GM23338 (cell line): ENCODE results near the gene NDUFS4. TPM values are rescaled to one million over a fixed set of nuclear protein-coding genes. Genes with fewer than 3 reads are reported as not detected.

Experiments
- ATAC-seq: fragments of 200-7000 bp; cut with Tn5 transposase; 3 replicates; pipeline ENCODE4 v1.9.1; 2020
- DNase-seq: peaks from one replicate; pipeline ENCODE4 v3.0.0-alpha.2; 2015; ENCODE audit warnings: low spot score
- H2AFZ ChIP-seq: fragments of 200-600 bp; sonication (generic); 2 replicates; pipeline ENCODE4 v1.8.0; 2016; ENCODE audit warnings: antibody characterized with exemption, mild to moderate bottlenecking, moderate library complexity
- H3F3A ChIP-seq: fragments of 200-600 bp; sonication (generic); replicated peaks from 2 replicates; pipeline ENCODE4 v1.8.0; 2017; ENCODE audit warnings: antibody characterized with exemption, mixed run types, low read depth
- H3K27ac ChIP-seq: fragments of 200-600 bp; sonication (generic); 2 replicates; pipeline ENCODE4 v1.6.1; 2016; ENCODE audit warnings: low read depth
- H3K27me3 ChIP-seq: fragments of 200-600 bp; sonication (generic); 2 replicates; pipeline ENCODE4 v1.8.0; 2016; ENCODE audit warnings: mild to moderate bottlenecking, mixed run types, moderate library complexity; ENCODE audit not compliant: insufficient read depth
- H3K36me3 ChIP-seq: fragments of 200-600 bp; sonication (generic); 2 replicates; pipeline ENCODE4 v1.8.0; 2016; ENCODE audit warnings: mild to moderate bottlenecking; ENCODE audit not compliant: insufficient read depth
- H3K4me1 ChIP-seq: fragments of 200-600 bp; sonication (generic); 2 replicates; pipeline ENCODE4 v1.8.0; 2016; ENCODE audit warnings: mild to moderate bottlenecking, moderate library complexity; ENCODE audit not compliant: insufficient read depth
- H3K4me2 ChIP-seq: fragments of 200-600 bp; sonication (generic); 2 replicates; pipeline ENCODE4 v1.7.1; 2017; ENCODE audit warnings: mixed run types
- H3K4me3 ChIP-seq: fragments of 200-600 bp; sonication (generic); 2 replicates; pipeline ENCODE4 v1.6.1; 2016; ENCODE audit warnings: mixed run types
- H3K79me2 ChIP-seq: fragments of 200-600 bp; sonication (generic); replicated peaks from 2 replicates; pipeline ENCODE4 v1.8.0; 2017; ENCODE audit warnings: mild to moderate bottlenecking; ENCODE audit not compliant: insufficient read depth
- H3K9me2 ChIP-seq: fragments of 200-600 bp; sonication (generic); 2 replicates; pipeline ENCODE4 v1.8.0; 2017; ENCODE audit not compliant: insufficient read depth
- H4K20me1 ChIP-seq: fragments of 200-600 bp; sonication (generic); replicated peaks from 2 replicates; pipeline ENCODE4 v1.8.0; 2017; ENCODE audit warnings: mild to moderate bottlenecking; ENCODE audit not compliant: insufficient read depth
- H3K27ac Mint-ChIP-seq: 2 replicates; pipeline ENCODE4 v1.8.0; 2020; ENCODE audit warnings: inconsistent platforms, mild to moderate bottlenecking, moderate library complexity, mixed read lengths
- H3K27me3 Mint-ChIP-seq: 3 replicates; pipeline ENCODE4 v1.8.0; 2022; ENCODE audit warnings: low read depth, mild to moderate bottlenecking, moderate library complexity, mixed read lengths, inconsistent platforms; ENCODE audit not compliant: insufficient read depth, poor library complexity
- H3K36me3 Mint-ChIP-seq: 3 replicates; pipeline ENCODE4 v1.8.0; 2021; ENCODE audit warnings: low read depth, mild to moderate bottlenecking, inconsistent platforms, moderate library complexity, mixed read lengths
- H3K4me1 Mint-ChIP-seq: 3 replicates; pipeline ENCODE4 v1.8.0; 2020; ENCODE audit warnings: mild to moderate bottlenecking, inconsistent platforms, mixed read lengths
- H3K4me3 Mint-ChIP-seq: 3 replicates; pipeline ENCODE4 v1.8.0; 2021; ENCODE audit warnings: moderate library complexity, mild to moderate bottlenecking, inconsistent platforms, mixed read lengths
- H3K9me3 Mint-ChIP-seq: 3 replicates; pipeline ENCODE4 v1.8.0; 2020; ENCODE audit warnings: moderate library complexity, mild to moderate bottlenecking, inconsistent platforms, mixed read lengths
- EZH2phosphoT487 ChIP-seq: fragments of 200-600 bp; sonication (generic); IDR thresholded peaks from one replicate; pipeline ENCODE4 v1.8.1; 2018; ENCODE audit warnings: antibody characterized with exemption; ENCODE audit not compliant: unreplicated experiment
- NANOG ChIP-seq: IDR thresholded peaks from 2 replicates; pipeline ENCODE4 v1.6.1; 2016; ENCODE audit warnings: antibody characterized with exemption, borderline replicate concordance
- ZNF114 ChIP-seq: fragments of 250-450 bp; sonication (Bioruptor Pico); IDR thresholded peaks from 2 replicates; pipeline ENCODE4 v1.5.0; 2020; ENCODE audit warnings: mild to moderate bottlenecking, moderate library complexity
- ZNF331 ChIP-seq: fragments of 250-450 bp; sonication (Bioruptor Pico); IDR thresholded peaks from 2 replicates; pipeline ENCODE4 v1.5.0; 2020; ENCODE audit warnings: low read depth, mild to moderate bottlenecking, moderate library complexity
- polyA plus RNA-seq: library from polyadenylated mRNA; unstranded; fragments of >200 nt; fragmentation: Nextera tagmentation; extraction: Ambion mirVana; gene quantifications from 2 replicates; pipeline ENCODE4 v1.2.1, GENCODE V29; 2016
- total RNA-seq: library from RNA; depleted of rRNA; stranded (reverse); fragments of >200 nt; shearing (Covaris generic); gene quantifications from 2 replicates; pipeline ENCODE4 v1.2.3, GENCODE V29; 2014
- TF ChIP-seq, protein P1 (sequence below), 2 experiments: fragments of 200-600 bp in 1 of 2; sonication (generic) in 1 of 2; conservative IDR thresholded peaks; 2 replicates each; pipeline versions ENCODE4 v1.5.1 to v1.6.1; 2016 to 2017; ENCODE audit warnings: antibody characterized with exemption in 2 of 2, low read depth in 2 of 2, mild to moderate bottlenecking in 2 of 2, moderate library complexity in 1 of 2
- TF ChIP-seq, protein P2 (sequence below): IDR thresholded peaks from one replicate; pipeline ENCODE4 v1.6.1; 2018; ENCODE audit warnings: antibody characterized with exemption; ENCODE audit not compliant: unreplicated experiment

NDUFS4 gene
- total and polyA plus RNA-seq, 2 experiments from 2014 or later = 65.6 to 151 TPM

DNA sequence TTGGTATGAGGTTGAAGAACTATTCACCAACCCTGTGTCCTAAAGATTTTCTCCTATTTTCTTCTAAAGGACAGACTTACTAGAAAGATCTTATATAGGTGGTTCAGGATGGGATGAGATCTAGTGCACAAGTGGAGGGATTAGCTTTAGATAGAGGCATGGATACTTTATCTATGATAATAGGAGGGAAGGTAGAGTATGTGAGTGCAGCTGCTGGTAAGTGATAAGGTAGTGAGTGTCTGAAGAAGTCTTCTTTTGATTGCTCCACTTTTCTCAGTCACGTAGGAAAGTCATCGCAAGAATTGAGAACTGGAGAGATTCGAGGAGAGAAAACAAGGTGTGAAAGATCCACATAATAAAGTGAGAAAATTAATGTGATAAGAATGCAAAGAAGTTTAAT is 6.0 kb upstream of the NDUFS4 start (continued):
- TF ChIP-seq, protein P1, sequence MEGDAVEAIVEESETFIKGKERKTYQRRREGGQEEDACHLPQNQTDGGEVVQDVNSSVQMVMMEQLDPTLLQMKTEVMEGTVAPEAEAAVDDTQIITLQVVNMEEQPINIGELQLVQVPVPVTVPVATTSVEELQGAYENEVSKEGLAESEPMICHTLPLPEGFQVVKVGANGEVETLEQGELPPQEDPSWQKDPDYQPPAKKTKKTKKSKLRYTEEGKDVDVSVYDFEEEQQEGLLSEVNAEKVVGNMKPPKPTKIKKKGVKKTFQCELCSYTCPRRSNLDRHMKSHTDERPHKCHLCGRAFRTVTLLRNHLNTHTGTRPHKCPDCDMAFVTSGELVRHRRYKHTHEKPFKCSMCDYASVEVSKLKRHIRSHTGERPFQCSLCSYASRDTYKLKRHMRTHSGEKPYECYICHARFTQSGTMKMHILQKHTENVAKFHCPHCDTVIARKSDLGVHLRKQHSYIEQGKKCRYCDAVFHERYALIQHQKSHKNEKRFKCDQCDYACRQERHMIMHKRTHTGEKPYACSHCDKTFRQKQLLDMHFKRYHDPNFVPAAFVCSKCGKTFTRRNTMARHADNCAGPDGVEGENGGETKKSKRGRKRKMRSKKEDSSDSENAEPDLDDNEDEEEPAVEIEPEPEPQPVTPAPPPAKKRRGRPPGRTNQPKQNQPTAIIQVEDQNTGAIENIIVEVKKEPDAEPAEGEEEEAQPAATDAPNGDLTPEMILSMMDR (conservative IDR thresholded peaks at IDR 0.05; ENCODE audit: low read depth in 2 of 2) = no peak
- TF ChIP-seq, protein P2, sequence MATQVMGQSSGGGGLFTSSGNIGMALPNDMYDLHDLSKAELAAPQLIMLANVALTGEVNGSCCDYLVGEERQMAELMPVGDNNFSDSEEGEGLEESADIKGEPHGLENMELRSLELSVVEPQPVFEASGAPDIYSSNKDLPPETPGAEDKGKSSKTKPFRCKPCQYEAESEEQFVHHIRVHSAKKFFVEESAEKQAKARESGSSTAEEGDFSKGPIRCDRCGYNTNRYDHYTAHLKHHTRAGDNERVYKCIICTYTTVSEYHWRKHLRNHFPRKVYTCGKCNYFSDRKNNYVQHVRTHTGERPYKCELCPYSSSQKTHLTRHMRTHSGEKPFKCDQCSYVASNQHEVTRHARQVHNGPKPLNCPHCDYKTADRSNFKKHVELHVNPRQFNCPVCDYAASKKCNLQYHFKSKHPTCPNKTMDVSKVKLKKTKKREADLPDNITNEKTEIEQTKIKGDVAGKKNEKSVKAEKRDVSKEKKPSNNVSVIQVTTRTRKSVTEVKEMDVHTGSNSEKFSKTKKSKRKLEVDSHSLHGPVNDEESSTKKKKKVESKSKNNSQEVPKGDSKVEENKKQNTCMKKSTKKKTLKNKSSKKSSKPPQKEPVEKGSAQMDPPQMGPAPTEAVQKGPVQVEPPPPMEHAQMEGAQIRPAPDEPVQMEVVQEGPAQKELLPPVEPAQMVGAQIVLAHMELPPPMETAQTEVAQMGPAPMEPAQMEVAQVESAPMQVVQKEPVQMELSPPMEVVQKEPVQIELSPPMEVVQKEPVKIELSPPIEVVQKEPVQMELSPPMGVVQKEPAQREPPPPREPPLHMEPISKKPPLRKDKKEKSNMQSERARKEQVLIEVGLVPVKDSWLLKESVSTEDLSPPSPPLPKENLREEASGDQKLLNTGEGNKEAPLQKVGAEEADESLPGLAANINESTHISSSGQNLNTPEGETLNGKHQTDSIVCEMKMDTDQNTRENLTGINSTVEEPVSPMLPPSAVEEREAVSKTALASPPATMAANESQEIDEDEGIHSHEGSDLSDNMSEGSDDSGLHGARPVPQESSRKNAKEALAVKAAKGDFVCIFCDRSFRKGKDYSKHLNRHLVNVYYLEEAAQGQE = no peak
- no peak for TF ChIP-seq NANOG
- TF ChIP-seq EZH2phosphoT487 = no peak
- no peak for TF ChIP-seq ZNF114 (CRISPR knock-in tag)

DNA sequence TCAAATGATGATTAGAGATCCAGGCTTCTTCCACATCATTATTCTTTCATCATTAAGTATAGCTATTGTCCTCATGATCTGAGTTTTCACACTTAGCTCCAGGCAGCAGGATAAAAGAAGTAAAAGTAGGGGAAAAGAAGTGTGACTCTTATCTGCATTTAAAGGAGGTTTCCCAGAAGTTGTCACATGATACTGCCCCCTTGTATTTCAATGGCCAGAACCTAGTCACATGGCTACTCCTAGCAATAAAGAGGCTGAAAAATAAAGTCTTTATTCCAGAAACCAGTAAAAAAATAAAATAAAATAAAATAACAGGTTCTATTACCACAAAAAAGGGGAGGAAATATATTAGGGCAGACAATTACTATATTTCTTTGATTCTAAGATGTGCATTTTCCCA is 5.3 kb upstream of the NDUFS4 start:
- Histone ChIP-seq H3K27me3 (no peaks in the 10 kb centered on the region), H3F3A (no peaks in the 10 kb centered on the region), H3K4me3 (no peak overlapping the region), H3K4me1 (no peaks in the 10 kb centered on the region), H3K27ac (no peak overlapping the region), H2AFZ (no peak overlapping the region), H3K4me2 (no peak overlapping the region), H3K9me2 (0 out of 2 replicates have a peak, but pooled peaks cover 2% of the 10 kb centered on the region), H4K20me1 (no peaks in the 10 kb centered on the region), H3K36me3 (0 out of 2 replicates have a peak, but pooled peaks cover 5% of the 10 kb centered on the region), H3K79me2 (no peaks in the 10 kb centered on the region)
- Mint-ChIP-seq H3K4me3 (no peak overlapping the region), H3K27me3 (peaks cover 3% of the 10 kb centered on the region), H3K9me3 (peaks cover 15% of the 10 kb centered on the region), H3K4me1 (peaks cover 3% of the 10 kb centered on the region; the same call in 1 of the 3 replicates), H3K36me3 (peaks cover 13% of the 10 kb centered on the region; the same call in 2 of the 3 replicates), H3K27ac (no peak overlapping the region)
- DNase-seq = no peak
- TF ChIP-seq, protein P1 (conservative IDR thresholded peaks at IDR 0.05; ENCODE audit: low read depth in 2 of 2) = no peak
- no peak for TF ChIP-seq ZNF331 (CRISPR knock-in tag)
- no peak for TF ChIP-seq NANOG
- no peak for ATAC-seq
